ENCODE measurements around the gene TMEM170B. TPM values are rescaled to one million over a fixed set of nuclear protein-coding genes. Genes with fewer than 3 reads are reported as not detected.
A peak's percentile ranks its signal among the peaks of the same experiment; 100 is the strongest.
"Not testable (repeated sequence)": the region's sequence is repeated elsewhere in the genome, so short reads cannot be mapped to it uniquely, and the experiment has no call there.

Gene TMEM170B
- total and polyA plus RNA-seq, 9 of the 15 experiments (the other 6 are each of a cell fraction or from before 2014, with no cell fraction given), result 0.03 to 0.11 (median 0.07) TPM

DNA sequence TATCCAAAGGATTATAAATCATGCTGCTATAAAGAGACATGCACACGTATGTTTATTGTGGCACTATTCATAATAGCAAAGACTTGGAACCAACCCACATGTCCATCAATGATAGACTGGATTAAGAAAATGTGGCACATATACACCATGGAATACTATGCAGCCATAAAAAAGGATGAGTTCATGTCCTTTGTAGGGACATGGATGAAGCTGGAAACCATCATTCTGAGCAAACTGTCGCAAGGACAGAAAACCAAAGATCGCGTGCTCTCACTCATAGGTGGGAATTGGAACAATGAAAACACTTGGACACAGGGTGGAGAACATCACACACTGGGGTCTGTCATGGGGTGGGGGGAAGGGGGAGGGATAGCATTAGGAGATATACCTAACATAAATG is 11.0 kb downstream of the TMEM170B start:
- BruUV-seq (replicated peaks); H3K9me3 ChIP-seq (replicated peaks; ENCODE audit: control insufficient read depth, insufficient read depth, low read depth, low read length); intact Hi-C loops (cut with micrococcal nuclease); DNase-seq (ENCODE audit: extremely low read depth in 1 of 4, low spot score in 3 of 4); H3K4me2 ChIP-seq (ENCODE audit: insufficient read depth, low read length); H3K27me3 ChIP-seq (ENCODE audit: control insufficient read depth in 2 of 2, insufficient read depth in 2 of 2, low read length in 2 of 2); CTCF ChIA-PET (ENCODE audit: low intra/inter-chr PET ratio); FAIRE-seq; H2AFZ ChIP-seq (ENCODE audit: low read depth, low read length); H3K79me2 ChIP-seq (ENCODE audit: control insufficient read depth, insufficient read depth, low read length); H4K20me1 ChIP-seq (replicated peaks; ENCODE audit: control insufficient read depth, insufficient read depth, low read length); H3K36me3 ChIP-seq (ENCODE audit: control insufficient read depth, insufficient read depth, low read length); ATAC-seq; H3K9me1 ChIP-seq (ENCODE audit: control insufficient read depth, insufficient read depth, low read length); H3K4me3 ChIP-seq; H3K27ac ChIP-seq (ENCODE audit: extremely low read depth, low read depth, low read length); POLR2A ChIA-PET; in situ Hi-C loops (cut with MboI); H3K4me1 ChIP-seq (replicated peaks in 1 of 2; ENCODE audit: control insufficient read depth in 2 of 2, insufficient read depth in 2 of 2, low read length in 2 of 2); H3K9ac ChIP-seq (ENCODE audit: insufficient read depth in 1 of 2, low read depth in 2 of 2, low read length in 2 of 2): not testable (repeated sequence)
- WGBS (ENCODE audit: insufficient coverage, low coverage, missing lambda C conversion rate), result 0% methylated on average over 4 of the region's 4 CpGs
- TF ChIP-seq ZNF146 (CRISPR knock-in tag; IDR thresholded peaks at IDR 0.05; ENCODE audit: unreplicated experiment), result peak; percentile 62

DNA sequence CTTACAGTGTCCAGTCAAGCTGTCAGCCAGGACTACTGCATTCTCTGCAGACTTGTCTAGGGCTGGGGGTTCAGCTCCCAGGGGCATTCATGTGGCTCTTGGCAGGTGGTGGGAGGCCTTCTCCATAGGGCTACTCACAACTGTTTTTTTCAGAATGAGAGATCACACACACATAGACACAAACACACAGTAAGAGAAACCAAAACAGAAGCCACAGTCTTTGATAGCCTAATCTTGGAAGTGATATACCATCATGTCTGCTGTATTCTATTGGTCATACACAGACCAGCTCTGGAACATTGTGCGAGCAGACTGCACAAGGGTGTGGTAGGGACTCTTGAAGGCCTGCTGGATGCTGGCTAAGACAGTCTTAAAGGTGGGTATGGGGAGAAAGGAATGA is 13.5 kb downstream of the TMEM170B start:
- no peaks in the 10 kb centered on the region for H3K4me1 ChIP-seq (replicated peaks in 1 of 2; ENCODE audit: control insufficient read depth in 2 of 2, insufficient read depth in 2 of 2, low read length in 2 of 2)
- H3K4me3 ChIP-seq, result no peak overlapping the region
- no peak overlapping the region for H2AFZ ChIP-seq (ENCODE audit: low read depth, low read length)
- H3K4me2 ChIP-seq (ENCODE audit: insufficient read depth, low read length), result no peak overlapping the region
- no peak overlapping the region for H3K27ac ChIP-seq (ENCODE audit: extremely low read depth, low read depth, low read length)
- peaks cover 0 to 4% of the 10 kb centered on the region in 2 experiments; a peak in 1 of 5 replicates for H3K27me3 ChIP-seq (ENCODE audit: control insufficient read depth in 2 of 2, insufficient read depth in 2 of 2, low read length in 2 of 2)
- no peak overlapping the region for H3K9ac ChIP-seq (ENCODE audit: insufficient read depth in 1 of 2, low read depth in 2 of 2, low read length in 2 of 2)
- H3K79me2 ChIP-seq (ENCODE audit: control insufficient read depth, insufficient read depth, low read length), result no peaks in the 10 kb centered on the region
- BruUV-seq (replicated peaks), result no TSS peak
- CTCF ChIA-PET (ENCODE audit: low intra/inter-chr PET ratio), result no interaction called here
- DNase-seq (ENCODE audit: extremely low read depth in 1 of 4, low spot score in 3 of 4), result no peak
- WGBS (ENCODE audit: insufficient coverage, low coverage, missing lambda C conversion rate), result 0% methylated on average over 1 of the region's 1 CpG
- ATAC-seq, result no peak
- no peaks in the 10 kb centered on the region for H3K9me1 ChIP-seq (ENCODE audit: control insufficient read depth, insufficient read depth, low read length)
- H4K20me1 ChIP-seq (replicated peaks; ENCODE audit: control insufficient read depth, insufficient read depth, low read length), result no peaks in the 10 kb centered on the region
- H3K9me3 ChIP-seq (replicated peaks; ENCODE audit: control insufficient read depth, insufficient read depth, low read depth, low read length), result no peaks in the 10 kb centered on the region
- POLR2A ChIA-PET, result no interaction called here
- no peaks in the 10 kb centered on the region for H3K36me3 ChIP-seq (ENCODE audit: control insufficient read depth, insufficient read depth, low read length)
- FAIRE-seq, result no peak
- in situ Hi-C loops (cut with MboI), result no loop called here
- intact Hi-C loops (cut with micrococcal nuclease), result no loop called here
- TF ChIP-seq BDP1 (IDR thresholded peaks at IDR 0.05; ENCODE audit: insufficient read depth, insufficient read length) (no peak), THRAP3 (IDR thresholded peaks at IDR 0.05; ENCODE audit: borderline replicate concordance) (no peak), STAT5B (CRISPR knock-in tag; IDR thresholded peaks at IDR 0.05) (no peak), TAF7 (tag; IDR thresholded peaks at IDR 0.05) (no peak)
- TF ChIP-seq, protein P1, sequence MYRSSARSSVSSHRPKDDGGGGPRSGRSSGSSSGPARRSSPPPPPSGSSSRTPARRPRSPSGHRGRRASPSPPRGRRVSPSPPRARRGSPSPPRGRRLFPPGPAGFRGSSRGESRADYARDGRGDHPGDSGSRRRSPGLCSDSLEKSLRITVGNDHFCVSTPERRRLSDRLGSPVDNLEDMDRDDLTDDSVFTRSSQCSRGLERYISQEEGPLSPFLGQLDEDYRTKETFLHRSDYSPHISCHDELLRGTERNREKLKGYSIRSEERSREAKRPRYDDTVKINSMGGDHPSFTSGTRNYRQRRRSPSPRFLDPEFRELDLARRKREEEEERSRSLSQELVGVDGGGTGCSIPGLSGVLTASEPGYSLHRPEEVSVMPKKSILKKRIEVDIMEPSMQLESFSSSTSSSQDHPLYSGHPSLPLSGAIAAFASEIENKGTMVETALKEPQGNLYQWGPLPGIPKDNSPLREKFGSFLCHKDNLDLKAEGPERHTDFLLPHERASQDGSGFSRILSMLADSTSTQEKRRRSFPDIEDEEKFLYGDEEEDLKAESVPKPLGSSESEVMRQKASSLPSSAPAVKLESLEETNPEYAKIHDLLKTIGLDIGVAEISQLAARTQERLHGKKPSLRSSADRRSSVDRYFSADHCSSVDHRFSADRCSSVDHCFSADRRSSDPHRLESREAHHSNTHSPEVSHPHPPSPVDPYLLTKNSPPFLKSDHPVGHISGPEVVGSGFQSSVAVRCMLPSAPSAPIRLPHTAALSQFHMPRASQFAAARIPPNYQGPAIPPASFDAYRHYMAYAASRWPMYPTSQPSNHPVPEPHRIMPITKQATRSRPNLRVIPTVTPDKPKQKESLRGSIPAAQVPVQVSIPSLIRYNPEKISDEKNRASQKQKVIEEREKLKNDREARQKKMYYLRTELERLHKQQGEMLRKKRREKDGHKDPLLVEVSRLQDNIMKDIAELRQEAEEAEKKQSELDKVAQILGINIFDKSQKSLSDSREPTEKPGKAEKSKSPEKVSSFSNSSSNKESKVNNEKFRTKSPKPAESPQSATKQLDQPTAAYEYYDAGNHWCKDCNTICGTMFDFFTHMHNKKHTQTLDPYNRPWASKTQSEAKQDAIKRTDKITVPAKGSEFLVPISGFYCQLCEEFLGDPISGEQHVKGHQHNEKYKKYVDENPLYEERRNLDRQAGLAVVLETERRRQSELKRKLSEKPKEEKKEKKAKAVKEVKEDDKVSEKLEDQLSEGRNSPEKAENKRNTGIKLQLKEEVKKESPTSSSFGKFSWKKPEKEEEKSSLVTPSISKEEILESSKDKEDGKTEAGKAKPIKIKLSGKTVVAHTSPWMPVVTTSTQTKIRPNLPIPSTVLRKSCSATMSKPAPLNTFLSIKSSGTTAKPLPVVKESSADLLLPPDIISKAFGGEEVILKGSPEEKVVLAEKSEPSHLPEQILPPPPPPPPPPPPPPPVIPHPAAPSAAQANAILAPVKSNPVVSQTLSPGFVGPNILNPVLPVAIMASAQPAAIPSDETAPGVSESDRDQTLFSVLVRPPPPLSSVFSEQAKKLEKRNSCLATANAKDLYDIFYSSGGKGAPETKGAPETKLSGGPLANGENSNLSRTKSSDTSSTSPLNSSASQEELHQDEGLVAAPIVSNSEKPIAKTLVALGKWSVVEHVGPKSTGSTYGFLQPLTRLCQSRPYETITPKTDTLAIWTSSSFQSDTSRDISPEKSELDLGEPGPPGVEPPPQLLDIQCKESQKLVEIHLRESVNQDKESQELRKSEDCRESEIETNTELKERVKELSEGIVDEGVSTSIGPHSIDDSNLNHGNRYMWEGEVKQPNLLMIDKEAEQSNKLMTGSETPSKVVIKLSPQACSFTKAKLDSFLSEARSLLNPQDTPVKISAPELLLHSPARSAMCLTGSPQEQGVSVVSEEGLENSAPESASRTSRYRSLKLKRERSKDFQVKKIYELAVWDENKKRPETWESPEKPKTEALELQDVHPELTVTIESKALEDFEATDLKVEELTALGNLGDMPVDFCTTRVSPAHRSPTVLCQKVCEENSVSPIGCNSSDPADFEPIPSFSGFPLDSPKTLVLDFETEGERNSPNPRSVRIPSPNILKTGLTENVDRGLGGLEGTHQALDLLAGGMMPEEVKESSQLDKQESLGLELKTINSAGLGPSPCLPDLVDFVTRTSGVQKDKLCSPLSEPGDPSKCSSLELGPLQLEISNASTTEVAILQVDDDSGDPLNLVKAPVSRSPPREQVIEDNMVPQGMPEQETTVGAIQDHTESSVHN (IDR thresholded peaks at IDR 0.05; ENCODE audit: borderline replicate concordance in 1 of 2, low read depth in 1 of 2), result no peak
- TF ChIP-seq, protein P2, sequence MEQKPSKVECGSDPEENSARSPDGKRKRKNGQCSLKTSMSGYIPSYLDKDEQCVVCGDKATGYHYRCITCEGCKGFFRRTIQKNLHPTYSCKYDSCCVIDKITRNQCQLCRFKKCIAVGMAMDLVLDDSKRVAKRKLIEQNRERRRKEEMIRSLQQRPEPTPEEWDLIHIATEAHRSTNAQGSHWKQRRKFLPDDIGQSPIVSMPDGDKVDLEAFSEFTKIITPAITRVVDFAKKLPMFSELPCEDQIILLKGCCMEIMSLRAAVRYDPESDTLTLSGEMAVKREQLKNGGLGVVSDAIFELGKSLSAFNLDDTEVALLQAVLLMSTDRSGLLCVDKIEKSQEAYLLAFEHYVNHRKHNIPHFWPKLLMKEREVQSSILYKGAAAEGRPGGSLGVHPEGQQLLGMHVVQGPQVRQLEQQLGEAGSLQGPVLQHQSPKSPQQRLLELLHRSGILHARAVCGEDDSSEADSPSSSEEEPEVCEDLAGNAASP (IDR thresholded peaks at IDR 0.05), result no peak

Data from K562 (cell line).